Common myeloid progenitor, CD34-positive (primary cell): ENCODE results near the gene RLN3.

ENCODE experiments used
- CTCF ChIA-PET: fragments of 350-600 bp; sonication (Branson Sonifier 250); formaldehyde crosslinking; loops from one replicate; lab custom pipeline; 2021; ENCODE audit warnings: antibody characterized with exemption; lab: Charles Lee
- POLR2A ChIA-PET: fragments of 350-600 bp; sonication (Branson Sonifier 250); formaldehyde crosslinking; loops from one replicate; lab custom pipeline; 2021; ENCODE audit warnings: antibody characterized with exemption; lab: Charles Lee
- DNase-seq, 3 donors: peaks; one replicate each; pipeline versions ENCODE4 v3.0.0 to v3.0.0-alpha.2; 2013
- H3K27ac ChIP-seq, 2 experiments: 1 replicate in 1 of 2; 2 replicates in 1 of 2; pipeline ENCODE4 v1.7.0; 2013; ENCODE audit warnings: inconsistent platforms in 2 of 2, low read length in 2 of 2, mild to moderate bottlenecking in 2 of 2, low read depth in 1 of 2, moderate library complexity in 1 of 2; ENCODE audit not compliant: severe bottlenecking in 2 of 2, insufficient read depth in 1 of 2, poor library complexity in 1 of 2
- H3K27me3 ChIP-seq, 5 experiments: replicated peaks in 2 of 5; 1 replicate in 3 of 5; 2 replicates in 2 of 5; pipeline versions ENCODE4 v1.6.1 to v1.7.0; 2013; ENCODE audit warnings: low read length in 4 of 5, mild to moderate bottlenecking in 2 of 5, moderate library complexity in 2 of 5, inconsistent platforms in 1 of 5; ENCODE audit not compliant: insufficient read depth in 5 of 5, control insufficient read depth in 4 of 5
- H3K36me3 ChIP-seq, 4 experiments: 1 replicate in 2 of 4; 2 replicates in 2 of 4; pipeline versions ENCODE4 v1.6.1 to v1.7.0; 2013; ENCODE audit warnings: low read length in 3 of 4, control low read depth in 1 of 4, mild to moderate bottlenecking in 1 of 4; ENCODE audit not compliant: control insufficient read depth in 4 of 4, insufficient read depth in 4 of 4
- H3K4me1 ChIP-seq, 4 experiments: 1 replicate in 3 of 4; 2 replicates in 1 of 4; pipeline versions ENCODE4 v1.6.1 to v1.7.1; 2013; ENCODE audit warnings: low read length in 3 of 4, mild to moderate bottlenecking in 3 of 4, control low read depth in 1 of 4, inconsistent platforms in 1 of 4, moderate library complexity in 1 of 4; ENCODE audit not compliant: control insufficient read depth in 4 of 4, insufficient read depth in 4 of 4; ENCODE audit errors: control extremely low read depth in 1 of 4
- H3K4me3 ChIP-seq, 7 experiments: 1 replicate in 4 of 7; 2 replicates in 3 of 7; pipeline versions ENCODE4 v1.5.1 to v1.7.0; 2013; ENCODE audit warnings: mild to moderate bottlenecking in 7 of 7, low read length in 6 of 7, moderate library complexity in 6 of 7, inconsistent platforms in 2 of 7, low read depth in 2 of 7, control low read depth in 1 of 7; ENCODE audit not compliant: insufficient read depth in 4 of 7, control insufficient read depth in 1 of 7; ENCODE audit errors: extremely low read depth in 1 of 7
- H3K9me3 ChIP-seq, 5 experiments: 1 replicate in 4 of 5; 2 replicates in 1 of 5; pipeline versions ENCODE4 v1.6.1 to v1.7.1; 2013; ENCODE audit warnings: low read length in 4 of 5, mild to moderate bottlenecking in 2 of 5, inconsistent platforms in 1 of 5, low read depth in 1 of 5, moderate library complexity in 1 of 5; ENCODE audit not compliant: control insufficient read depth in 4 of 5, insufficient read depth in 2 of 5; ENCODE audit errors: control extremely low read depth in 1 of 5
- WGBS: methylation state at CpG from one replicate; pipeline ENCODE4 v1.1.5; 2013; ENCODE audit not compliant: insufficient coverage; 5-methylcytosine and 5-hydroxymethylcytosine counted together

RLN3 gene

DNA sequence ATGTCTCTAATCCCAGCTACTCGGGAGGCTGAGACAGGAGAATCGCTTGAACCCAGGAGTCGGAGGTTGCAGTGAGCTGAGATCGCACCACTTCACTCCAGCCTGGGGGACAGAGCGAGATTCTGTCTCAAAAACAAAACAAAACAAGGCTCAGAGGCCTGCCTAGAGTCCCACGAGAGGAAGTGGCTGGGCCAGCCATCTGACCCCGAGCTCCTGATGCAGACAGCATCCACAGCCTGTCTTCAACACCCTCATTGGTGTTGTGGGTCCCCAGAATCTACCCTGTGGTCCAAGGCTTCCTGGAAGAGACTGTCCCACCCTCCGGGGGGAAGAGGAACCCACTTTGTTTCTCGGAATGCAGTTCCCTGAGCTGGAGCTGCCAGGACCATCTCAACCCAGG lies 46.5 kb upstream of the RLN3 start:
- no peak for DNase-seq
- no peaks in the 10 kb centered on the region for H3K9me3 ChIP-seq
- peaks cover 0 to 84% (median 71%) of the 10 kb centered on the region in 4 experiments for H3K4me1 ChIP-seq
- ChIA-PET CTCF (interaction anchor here (0.5 to 2.4 kb wide), 8 partner anchors 11 to 96 kb away, joined by 3 to 6 read pairs (median 3); partner anchors contain the start of gene IL27RA), POLR2A (interaction anchor here (0.8 kb wide), 1 partner anchor 112 kb away, joined by 3 read pairs; no protein-coding TSS in a partner anchor)
- no peak overlapping the region for H3K4me3 ChIP-seq
- 70% methylated on average over 8 of the region's 9 CpGs for WGBS
- H3K27ac ChIP-seq: no peak overlapping the region
- peaks cover 0 to 14% (median 7%) of the 10 kb centered on the region in 4 experiments for H3K36me3 ChIP-seq
- H3K27me3 ChIP-seq: no peaks in the 10 kb centered on the region

DNA sequence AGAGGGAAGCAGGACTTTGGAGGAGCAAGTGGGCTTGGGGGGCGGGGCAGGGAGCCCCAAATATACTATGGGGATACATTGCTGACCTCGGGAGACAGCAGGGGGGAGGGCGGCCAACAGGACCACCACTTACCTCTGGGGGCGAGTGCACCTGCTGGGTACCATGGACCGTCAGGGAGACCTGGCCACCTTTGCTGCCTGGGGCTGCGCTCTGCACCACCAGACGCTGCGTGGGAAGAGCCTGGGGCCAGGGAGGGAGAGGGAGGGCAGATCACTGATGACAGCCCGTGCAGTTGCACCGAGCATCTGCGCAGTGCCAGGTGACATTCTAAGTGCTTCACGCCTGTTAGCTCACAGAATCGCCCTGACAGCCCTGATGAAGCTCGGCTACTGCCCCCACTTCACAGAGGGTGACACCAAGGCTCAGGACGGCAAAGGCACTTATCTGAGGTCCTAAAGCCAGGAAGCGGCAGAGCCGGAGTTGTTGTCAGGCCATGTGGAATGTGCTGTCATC lies 45.9 kb upstream of the RLN3 start:
- no peak overlapping the region for H3K4me3 ChIP-seq
- no peaks in the 10 kb centered on the region for H3K9me3 ChIP-seq
- H3K27me3 ChIP-seq: no peaks in the 10 kb centered on the region
- ChIA-PET POLR2A (interaction anchor here (0.8 kb wide), 1 partner anchor 113 kb away, joined by 3 read pairs; no protein-coding TSS in a partner anchor), CTCF (interaction anchor here (0.9 to 2.4 kb wide), 4 partner anchors 12 to 62 kb away, joined by 3 to 6 read pairs (median 4); partner anchors contain the start of gene IL27RA)
- 94% methylated on average over 17 of the region's 17 CpGs for WGBS
- H3K27ac ChIP-seq: no peak overlapping the region
- peaks cover 0 to 13% (median 6%) of the 10 kb centered on the region in 4 experiments for H3K36me3 ChIP-seq
- H3K4me1 ChIP-seq: peaks cover 0 to 90% (median 76%) of the 10 kb centered on the region in 4 experiments
- no peak for DNase-seq

DNA sequence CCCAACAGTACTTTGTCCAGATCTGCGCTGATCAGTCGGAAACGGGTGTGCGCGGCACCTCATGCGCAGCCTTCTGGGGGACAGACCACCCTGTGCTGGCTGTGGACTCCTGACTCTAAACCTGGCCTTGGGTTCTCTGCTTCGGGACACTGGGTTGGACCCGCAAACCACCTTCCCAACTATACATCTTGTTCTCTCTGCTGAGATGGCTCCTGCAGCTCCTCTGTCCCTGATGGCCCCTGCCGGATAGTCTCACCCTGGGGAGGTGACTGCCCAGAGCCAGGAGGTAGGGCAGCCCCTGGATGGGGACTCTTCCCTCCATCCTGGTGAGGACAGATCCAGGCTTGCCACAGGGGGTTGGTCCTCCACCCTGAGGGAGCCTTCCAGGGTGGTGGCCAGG lies 45.2 kb upstream of the RLN3 start:
- Histone ChIP-seq H3K36me3 (peaks cover 0 to 13% (median 6%) of the 10 kb centered on the region in 4 experiments), H3K9me3 (no peaks in the 10 kb centered on the region), H3K4me1 (peaks cover 3 to 96% (median 83%) of the 10 kb centered on the region in 4 experiments), H3K27ac (no peak overlapping the region), H3K27me3 (no peaks in the 10 kb centered on the region), H3K4me3 (no peak overlapping the region)
- no peak for DNase-seq
- ChIA-PET CTCF (interaction anchor here (2.4 kb wide), 1 partner anchor 12 kb away, joined by 6 read pairs; no protein-coding TSS in a partner anchor), POLR2A (interaction anchor here (0.6 kb wide), 1 partner anchor 120 kb away, joined by 3 read pairs; no protein-coding TSS in a partner anchor)
- 98% methylated on average over 9 of the region's 9 CpGs for WGBS

DNA sequence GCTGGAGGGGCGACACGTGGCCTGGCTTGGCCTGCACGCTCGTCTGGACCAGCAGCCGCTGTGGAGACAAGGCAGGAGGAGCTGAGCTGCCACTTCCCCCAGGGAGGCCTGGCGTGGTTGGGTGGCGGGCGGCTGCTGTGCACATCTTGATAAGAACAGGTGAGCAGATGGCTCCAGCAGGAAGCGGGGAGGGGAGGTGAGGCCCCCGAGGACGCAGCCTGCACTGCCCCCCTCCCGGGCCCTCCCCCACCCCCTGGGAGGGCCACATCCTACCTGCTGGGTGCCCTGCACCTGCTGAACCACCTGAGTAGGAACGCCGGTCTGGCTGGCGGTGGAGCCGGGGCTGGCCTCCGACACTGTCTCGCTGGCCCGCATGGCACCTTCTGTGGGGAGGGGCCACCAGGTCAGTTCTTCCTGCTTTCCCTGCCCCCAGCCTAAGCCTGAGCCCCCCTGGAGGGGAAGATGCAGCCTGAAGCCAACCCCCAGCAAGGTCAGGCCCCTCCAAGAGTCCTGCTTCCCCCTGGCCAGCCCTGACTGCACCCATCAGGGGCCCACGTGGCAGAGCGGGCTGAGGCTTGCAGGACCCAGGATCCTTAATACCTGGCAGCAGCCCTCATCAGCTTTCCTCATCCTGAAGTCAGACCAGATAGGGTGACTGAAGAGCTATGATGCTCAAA lies 44.6 kb upstream of the RLN3 start:
- 87% methylated on average over 17 of the region's 21 CpGs for WGBS
- no peak for DNase-seq
- POLR2A ChIA-PET: interaction anchor here (0.6 kb wide), 1 partner anchor 120 kb away, joined by 3 read pairs; no protein-coding TSS in a partner anchor
- Histone ChIP-seq H3K4me1 (peaks cover 3 to 96% (median 83%) of the 10 kb centered on the region in 4 experiments), H3K36me3 (peaks cover 0 to 13% (median 6%) of the 10 kb centered on the region in 4 experiments), H3K9me3 (no peaks in the 10 kb centered on the region), H3K27ac (no peak overlapping the region), H3K4me3 (no peak overlapping the region), H3K27me3 (no peaks in the 10 kb centered on the region)
- CTCF ChIA-PET: interaction anchor here (0.7 to 2.4 kb wide), 3 partner anchors 8 to 13 kb away, joined by 3 to 6 read pairs (median 3); no protein-coding TSS in a partner anchor

DNA sequence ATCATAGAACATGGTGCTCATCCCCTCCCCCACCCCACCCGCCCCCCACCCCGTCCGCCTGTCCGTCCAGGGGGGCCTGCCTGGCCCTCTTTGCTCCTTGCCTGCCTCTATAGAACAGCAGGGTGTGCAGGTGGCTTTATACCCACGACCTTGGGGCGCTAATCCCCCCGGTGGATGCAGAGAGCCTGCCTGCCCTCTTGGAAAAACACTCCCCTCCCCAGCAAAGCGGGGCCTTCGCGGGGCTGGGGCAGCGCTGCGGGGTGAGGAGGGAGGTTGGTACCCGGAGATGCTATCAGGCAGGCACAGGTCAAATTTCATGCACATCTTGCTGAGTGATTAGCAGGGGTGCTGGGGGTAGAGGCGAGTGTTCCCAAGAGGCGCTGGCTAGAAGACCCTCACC lies 43.8 kb upstream of the RLN3 start:
- ChIA-PET POLR2A (no interaction called here), CTCF (interaction anchor here (1.0 to 1.4 kb wide), 4 partner anchors 11 to 64 kb away, joined by 3 to 5 read pairs (median 4); no protein-coding TSS in a partner anchor)
- 74% methylated on average over 5 of the region's 15 CpGs for WGBS
- Histone ChIP-seq H3K27me3 (no peaks in the 10 kb centered on the region), H3K4me1 (peaks cover 3 to 96% (median 84%) of the 10 kb centered on the region in 4 experiments), H3K36me3 (peaks cover 0 to 13% (median 8%) of the 10 kb centered on the region in 4 experiments), H3K27ac (no peak overlapping the region), H3K9me3 (no peaks in the 10 kb centered on the region), H3K4me3 (no peak overlapping the region)
- DNase-seq: no peak

DNA sequence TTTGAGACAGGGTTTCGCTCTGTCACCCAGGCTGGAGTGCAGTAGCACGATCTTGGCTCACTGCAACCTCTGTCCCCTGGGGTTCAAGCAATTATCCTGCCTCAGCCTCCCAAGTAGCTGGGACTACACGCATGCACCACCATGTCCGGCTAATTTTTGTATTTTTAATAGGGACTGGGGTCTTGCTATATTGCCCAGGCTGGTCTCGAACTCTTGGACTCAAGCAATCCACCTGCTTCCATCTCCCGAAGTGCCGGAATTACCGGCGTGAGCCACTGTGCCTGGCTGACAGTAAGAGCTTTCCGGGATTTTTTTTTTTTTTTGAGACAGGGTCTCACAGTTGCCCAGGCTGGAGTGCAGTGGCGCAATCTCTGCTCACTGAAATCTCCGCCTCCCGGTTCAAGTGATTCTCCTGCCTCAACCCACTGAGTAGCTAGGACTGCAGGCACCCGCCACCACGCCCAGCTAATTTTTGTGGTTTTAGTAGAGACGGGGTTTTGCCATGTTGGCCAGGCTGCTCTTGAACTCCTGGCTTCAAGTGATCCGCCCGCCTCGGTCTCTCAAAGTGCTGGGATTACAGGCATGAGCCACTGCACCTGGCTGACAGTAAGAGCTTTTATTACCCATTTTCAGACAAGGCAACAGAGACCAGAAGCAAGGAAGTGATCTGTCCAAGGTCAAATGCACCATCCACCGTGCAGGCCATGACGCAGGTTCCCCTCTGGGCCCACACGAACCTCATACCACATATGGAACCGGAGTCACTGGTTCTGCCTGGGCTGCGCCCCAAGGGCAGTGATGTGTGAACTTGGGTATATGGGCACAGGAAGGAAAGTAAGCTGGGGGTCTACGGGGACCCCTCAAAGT lies 42.8 kb upstream of the RLN3 start:
- Histone ChIP-seq H3K27ac (peak overlapping the region in 1 of 2 experiments; percentile 81), H3K9me3 (no peaks in the 10 kb centered on the region), H3K36me3 (peaks cover 0 to 20% (median 7%) of the 10 kb centered on the region in 4 experiments), H3K4me3 (no peak overlapping the region), H3K4me1 (peaks cover 3 to 96% (median 79%) of the 10 kb centered on the region in 4 experiments), H3K27me3 (no peaks in the 10 kb centered on the region)
- no peak for DNase-seq
- WGBS: 85% methylated on average over 17 of the region's 25 CpGs
- ChIA-PET CTCF (interaction anchor here (1.0 to 5.7 kb wide), 5 partner anchors 14 to 63 kb away, joined by 3 to 39 read pairs (median 5); partner anchors contain the start of gene RFX1), POLR2A (interaction anchor here (4.0 kb wide), 1 partner anchor 20 kb away, joined by 29 read pairs; the partner anchor contains the start of gene RFX1)
